Stimulated activated effector memory CD8-positive, alpha-beta T cell treated with anti-CD3 and anti-CD28 coated beads, Interleukin-12 subunit alpha, Interleukin-12 subunit beta, amount 100 ng/mL, for 72 hours (primary cell): Measurements from ENCODE around the gene ADORA2B.
"Not testable (repeated sequence)": the region's sequence is repeated elsewhere in the genome, so short reads cannot be mapped to it uniquely, and the experiment has no call there.

Experiments
- ATAC-seq: fragments of 150-1000 bp; cut with Tn5 transposase; 2 replicates; pipeline ENCODE4 v1.10.0; 2021
- DNase-seq, 2 donors: peaks; one replicate each; pipeline ENCODE4 v3.0.0; 2021 to 2022; ENCODE audit warnings: low spot score in 2 of 2
- H3K27ac Mint-ChIP-seq: one replicate; pipeline ENCODE4 v1.8.0; 2022; ENCODE audit warnings: mild to moderate bottlenecking, mixed read lengths
- H3K36me3 Mint-ChIP-seq: one replicate; pipeline ENCODE4 v1.8.0; 2022; ENCODE audit warnings: mild to moderate bottlenecking, mixed read lengths
- H3K4me1 Mint-ChIP-seq: one replicate; pipeline ENCODE4 v1.8.0; 2022; ENCODE audit warnings: mixed read lengths
- H3K4me3 Mint-ChIP-seq: one replicate; pipeline ENCODE4 v1.8.0; 2022; ENCODE audit warnings: mild to moderate bottlenecking, mixed read lengths
- H3K9me3 Mint-ChIP-seq: one replicate; pipeline ENCODE4 v1.8.0; 2022; ENCODE audit warnings: mixed read lengths

Gene ADORA2B

DNA sequence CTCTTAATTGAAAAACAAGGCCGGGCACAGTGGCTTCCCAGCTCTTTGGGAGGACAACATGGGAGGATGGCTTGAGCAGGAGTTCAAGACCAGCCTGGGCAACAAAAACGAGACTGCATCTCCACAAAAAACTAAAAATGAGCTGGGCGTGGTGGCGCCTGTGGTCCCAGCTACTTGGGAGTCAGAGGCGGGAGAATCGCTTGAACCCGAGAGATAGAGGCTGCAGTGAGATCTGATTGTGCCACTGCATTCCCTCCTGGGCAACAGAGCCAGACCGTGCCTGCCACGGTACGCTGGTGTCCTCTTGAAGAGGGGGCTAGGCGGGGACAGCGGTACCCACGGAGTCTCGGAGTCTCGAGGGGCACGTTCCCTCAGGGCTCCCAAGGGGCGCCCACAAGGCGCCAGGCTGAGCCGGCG is 27.9 kb upstream of the ADORA2B start:
- ATAC-seq (no peak), DNase-seq (no peak)
- Mint-ChIP-seq H3K27ac (no peak overlapping the region), H3K4me1 (peaks cover 20% of the 10 kb centered on the region), H3K9me3 (no peaks in the 10 kb centered on the region), H3K4me3 (no peak overlapping the region), H3K36me3 (no peaks in the 10 kb centered on the region)

DNA sequence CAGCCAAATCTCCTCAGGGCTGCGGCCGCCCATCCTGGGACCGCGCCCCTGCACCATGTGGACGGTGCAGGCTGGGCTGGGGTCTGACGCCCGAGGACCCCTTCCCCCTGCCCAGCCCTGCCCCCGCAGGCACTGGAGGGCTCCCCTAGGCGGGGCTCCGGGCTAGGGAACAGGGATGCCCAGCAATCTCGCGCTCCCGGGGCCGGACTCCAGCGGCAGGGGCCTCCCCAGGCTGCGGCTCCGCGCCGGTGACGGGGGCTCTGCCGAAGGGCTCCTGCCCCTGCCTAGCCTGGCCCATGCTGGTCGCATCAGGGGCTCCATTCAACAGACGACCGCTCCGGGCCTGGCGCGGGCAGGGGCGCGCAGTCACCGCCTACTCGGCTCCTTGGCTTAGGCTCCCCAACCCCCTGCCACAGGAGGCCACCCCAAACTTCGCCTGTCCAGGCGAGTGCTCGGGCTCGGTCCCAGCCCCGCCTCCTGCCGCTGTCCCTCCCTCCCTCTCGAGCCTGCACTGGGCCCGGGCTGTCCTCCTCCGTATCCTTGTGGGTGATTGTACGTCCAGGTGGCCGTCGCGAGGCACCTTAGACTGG is 27.4 kb upstream of the ADORA2B start:
- no peak overlapping the region for H3K4me3 Mint-ChIP-seq
- no peak overlapping the region for H3K27ac Mint-ChIP-seq
- no peaks in the 10 kb centered on the region for H3K9me3 Mint-ChIP-seq
- DNase-seq = no peak
- H3K36me3 Mint-ChIP-seq = no peaks in the 10 kb centered on the region
- ATAC-seq = no peak
- peaks cover 20% of the 10 kb centered on the region for H3K4me1 Mint-ChIP-seq

DNA sequence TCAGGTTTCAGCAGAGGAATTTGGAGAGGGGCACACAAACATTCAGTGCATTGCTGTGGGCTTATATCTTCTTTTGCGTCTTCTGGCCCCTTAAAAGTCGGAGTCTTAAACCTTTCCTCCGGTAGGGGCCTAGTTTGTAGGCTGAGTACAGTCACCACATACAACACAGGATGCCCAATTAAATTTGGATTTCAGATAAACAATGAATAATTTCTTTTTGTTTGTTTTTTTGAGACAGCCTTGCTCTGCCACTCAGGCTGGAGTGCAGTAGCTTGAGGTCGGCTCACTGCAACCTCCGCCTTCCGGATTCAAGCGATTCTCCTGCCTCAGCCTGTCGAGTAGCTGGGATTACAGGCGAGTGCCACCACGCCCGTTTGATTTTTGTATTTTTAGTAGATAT is 26.7 kb upstream of the ADORA2B start:
- Mint-ChIP-seq H3K4me3 (no peak overlapping the region), H3K27ac (no peak overlapping the region), H3K36me3 (no peaks in the 10 kb centered on the region), H3K4me1 (peaks cover 20% of the 10 kb centered on the region), H3K9me3 (no peaks in the 10 kb centered on the region)
- no peak for DNase-seq
- no peak for ATAC-seq

DNA sequence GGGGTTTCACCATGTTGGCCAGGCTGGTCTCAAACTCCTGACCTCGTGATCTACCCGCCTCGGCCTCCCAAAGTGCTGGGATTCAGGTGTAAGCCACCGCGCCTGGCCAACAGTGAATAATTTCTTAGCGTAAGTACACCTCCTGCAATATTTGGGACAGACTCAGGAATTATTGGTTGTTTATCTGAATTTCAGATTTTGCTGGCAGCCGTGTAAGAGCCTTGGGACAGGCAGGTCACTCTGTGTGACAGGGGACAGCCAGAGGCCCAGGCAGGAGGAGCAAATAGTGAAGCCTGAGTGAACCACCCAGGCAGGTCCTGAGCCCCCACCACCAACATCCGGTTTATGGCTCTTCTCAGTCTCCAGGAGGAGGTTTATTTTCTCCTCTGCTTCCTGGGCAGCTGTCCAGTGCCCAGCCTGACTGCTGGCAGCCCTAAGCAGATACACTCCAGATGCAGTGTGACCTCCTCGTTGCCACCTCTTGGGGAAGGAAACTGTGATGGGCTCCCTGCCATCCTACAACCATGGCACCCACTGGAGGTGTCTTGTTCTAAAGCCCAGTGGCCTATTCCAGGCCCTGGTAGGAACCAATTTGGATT is 26.2 kb upstream of the ADORA2B start:
- Mint-ChIP-seq H3K9me3 (no peaks in the 10 kb centered on the region), H3K4me1 (peaks cover 17% of the 10 kb centered on the region), H3K4me3 (no peak overlapping the region), H3K27ac (no peak overlapping the region), H3K36me3 (no peaks in the 10 kb centered on the region)
- ATAC-seq (no peak), DNase-seq (no peak)

DNA sequence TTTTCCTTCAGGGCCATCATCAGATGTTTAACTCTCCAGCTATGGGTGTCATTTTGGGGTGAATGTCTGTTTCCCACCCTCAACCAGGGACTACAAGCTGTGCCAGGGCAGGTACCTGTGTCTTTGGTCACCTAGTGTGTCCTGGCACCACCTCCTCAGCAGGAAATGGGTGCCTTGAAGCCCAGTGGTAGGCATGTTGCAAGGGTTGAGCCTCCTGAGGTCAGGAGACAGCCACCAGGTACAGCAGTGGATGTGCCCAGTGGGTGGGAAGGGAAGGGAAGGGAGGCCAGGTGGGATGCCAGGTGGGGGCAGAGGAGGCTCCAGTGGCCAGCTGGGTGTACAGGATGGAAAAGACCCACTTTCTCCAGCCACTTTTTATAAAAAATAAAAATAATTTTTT is 25.5 kb upstream of the ADORA2B start:
- DNase-seq (no peak), ATAC-seq (no peak)
- no peak overlapping the region for H3K27ac Mint-ChIP-seq
- H3K4me3 Mint-ChIP-seq = no peak overlapping the region
- H3K4me1 Mint-ChIP-seq = peaks cover 10% of the 10 kb centered on the region
- H3K9me3 Mint-ChIP-seq = no peaks in the 10 kb centered on the region
- H3K36me3 Mint-ChIP-seq = no peaks in the 10 kb centered on the region

DNA sequence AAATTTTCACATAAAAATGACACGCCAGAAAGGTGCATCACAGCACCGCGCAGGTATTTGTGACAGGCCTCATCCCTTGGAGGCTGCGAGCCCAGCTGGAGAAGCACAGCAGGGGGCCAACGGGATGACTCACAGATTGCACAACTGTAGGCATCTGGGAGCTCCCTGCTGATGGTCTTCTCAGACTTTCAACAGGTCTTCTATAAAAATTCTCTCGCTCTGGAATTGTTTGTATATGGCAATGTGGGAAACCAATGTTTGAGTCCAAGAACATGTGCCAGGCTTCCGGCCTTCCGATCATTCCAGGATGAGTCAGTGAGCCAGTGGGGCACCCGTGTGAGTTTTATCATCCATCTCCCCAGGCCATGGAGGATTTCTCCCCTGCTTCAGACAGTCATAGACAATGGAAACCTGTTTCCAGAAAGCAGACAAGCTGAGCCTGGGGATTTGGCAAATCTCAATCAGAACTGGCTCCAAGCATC is 24.1 kb upstream of the ADORA2B start:
- Mint-ChIP-seq H3K27ac (no peak overlapping the region), H3K36me3 (no peaks in the 10 kb centered on the region), H3K4me1 (no peaks in the 10 kb centered on the region), H3K4me3 (no peak overlapping the region), H3K9me3 (no peaks in the 10 kb centered on the region)
- ATAC-seq (no peak), DNase-seq (no peak)

DNA sequence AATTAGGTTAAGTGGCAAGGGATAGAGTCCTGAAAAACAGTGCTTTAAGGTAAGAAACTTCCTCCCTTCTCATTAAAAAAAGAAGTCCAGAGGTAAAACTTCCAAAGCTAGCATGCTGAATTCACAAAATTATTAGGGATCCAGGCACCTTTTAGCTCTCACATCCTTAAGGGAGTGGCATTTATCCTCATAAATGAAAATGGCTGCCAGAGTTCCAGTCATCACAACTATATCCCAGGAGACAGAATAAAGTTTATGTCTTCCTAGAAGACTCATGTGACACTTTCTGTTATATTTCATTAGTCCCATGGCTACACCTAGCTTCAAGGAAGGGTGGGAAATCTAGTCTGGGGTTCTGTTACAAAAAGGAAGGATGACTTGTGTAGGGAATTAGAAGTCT is 23.3 kb upstream of the ADORA2B start:
- DNase-seq (no peak), ATAC-seq (no peak)
- Mint-ChIP-seq H3K4me1 (no peaks in the 10 kb centered on the region), H3K36me3 (no peaks in the 10 kb centered on the region), H3K27ac (no peak overlapping the region), H3K9me3 (no peaks in the 10 kb centered on the region), H3K4me3 (no peak overlapping the region)

DNA sequence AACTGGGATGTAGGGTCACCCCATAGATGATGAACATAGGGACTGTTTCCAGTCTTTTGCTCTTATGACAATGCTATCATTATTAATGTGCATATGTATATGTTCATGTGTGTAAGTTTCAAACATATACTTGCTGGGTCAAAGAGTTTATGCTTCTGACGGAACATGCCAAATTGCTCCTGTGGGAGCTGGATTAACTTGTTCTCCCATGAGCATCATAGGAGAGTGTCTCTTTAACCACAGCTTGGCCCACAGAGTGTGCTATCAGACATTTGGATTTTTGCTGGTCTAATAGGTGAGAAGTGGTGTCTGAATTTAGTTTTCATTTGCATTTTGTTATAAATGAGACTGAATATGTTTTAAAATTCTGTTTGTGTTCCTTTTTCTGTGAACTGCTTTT is 22.3 kb upstream of the ADORA2B start:
- no peak overlapping the region for H3K4me3 Mint-ChIP-seq
- DNase-seq = no peak
- H3K27ac Mint-ChIP-seq = no peak overlapping the region
- no peak for ATAC-seq
- no peaks in the 10 kb centered on the region for H3K9me3 Mint-ChIP-seq
- no peaks in the 10 kb centered on the region for H3K36me3 Mint-ChIP-seq
- peaks cover 1% of the 10 kb centered on the region for H3K4me1 Mint-ChIP-seq

DNA sequence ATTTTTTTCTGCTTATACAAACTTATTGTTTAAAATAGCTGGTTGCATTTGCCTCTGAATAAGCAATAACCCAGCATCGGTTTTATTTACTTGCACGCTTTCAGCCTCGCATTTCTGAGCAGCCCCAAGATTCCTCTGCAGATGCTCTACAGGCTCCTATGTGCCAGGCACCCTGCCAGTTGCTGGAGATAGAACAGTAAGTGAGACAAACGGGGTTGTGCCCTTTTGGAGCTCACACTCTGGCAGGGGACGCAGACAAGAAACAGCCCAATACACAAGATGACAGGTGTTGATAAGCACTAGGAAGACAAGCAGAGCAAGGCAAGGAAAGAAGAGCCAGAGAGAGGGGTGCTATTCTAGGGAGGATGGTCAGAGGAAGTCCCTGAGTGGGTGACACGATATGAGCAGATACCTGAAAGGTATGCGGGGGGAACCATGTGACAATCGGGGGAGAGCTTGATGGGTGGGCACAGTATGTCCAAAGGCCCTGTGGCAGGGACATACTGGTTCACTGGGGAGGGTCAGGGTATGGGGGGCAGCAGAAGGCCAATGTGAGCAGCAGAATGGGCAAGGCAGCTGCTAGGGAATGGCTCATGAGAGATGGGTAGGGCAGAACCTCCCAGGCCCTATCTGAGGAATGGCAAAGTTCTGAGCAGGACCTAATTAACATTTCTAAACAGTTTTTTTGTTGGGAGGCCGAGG is 18.7 kb upstream of the ADORA2B start:
- Mint-ChIP-seq H3K4me3 (no peak overlapping the region), H3K27ac (no peak overlapping the region), H3K9me3 (no peaks in the 10 kb centered on the region), H3K36me3 (no peaks in the 10 kb centered on the region), H3K4me1 (peaks cover 13% of the 10 kb centered on the region)
- ATAC-seq (no peak), DNase-seq (no peak)

DNA sequence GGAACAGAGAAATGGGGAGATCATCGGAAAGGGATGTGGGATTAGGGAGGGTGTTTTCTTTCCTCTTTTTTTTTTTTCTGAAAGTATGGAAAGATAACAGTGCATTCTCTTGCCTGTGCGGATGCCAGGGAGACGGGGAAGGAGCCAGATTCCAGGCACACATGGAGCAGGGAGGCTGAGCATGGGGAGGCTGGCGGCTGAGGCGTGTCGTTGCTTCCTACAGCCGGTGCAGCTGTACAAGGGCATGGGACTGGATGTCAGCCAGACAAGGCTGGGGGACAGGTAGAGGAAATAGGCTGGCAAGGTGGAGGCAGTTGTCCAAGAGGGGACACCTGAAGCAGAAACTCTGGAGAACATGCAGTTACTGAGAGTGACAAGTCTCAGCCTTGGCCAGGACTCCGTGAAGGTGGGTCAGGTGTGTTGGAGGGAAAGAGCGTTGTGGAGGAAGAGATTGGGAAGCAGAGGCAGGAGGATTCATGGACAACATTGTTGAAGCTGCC is 16.6 kb upstream of the ADORA2B start:
- Mint-ChIP-seq H3K4me1 (peaks cover 13% of the 10 kb centered on the region), H3K27ac (peak overlapping the region; percentile 41), H3K4me3 (no peak overlapping the region), H3K9me3 (no peaks in the 10 kb centered on the region), H3K36me3 (no peaks in the 10 kb centered on the region)
- ATAC-seq (no peak), DNase-seq (no peak)

DNA sequence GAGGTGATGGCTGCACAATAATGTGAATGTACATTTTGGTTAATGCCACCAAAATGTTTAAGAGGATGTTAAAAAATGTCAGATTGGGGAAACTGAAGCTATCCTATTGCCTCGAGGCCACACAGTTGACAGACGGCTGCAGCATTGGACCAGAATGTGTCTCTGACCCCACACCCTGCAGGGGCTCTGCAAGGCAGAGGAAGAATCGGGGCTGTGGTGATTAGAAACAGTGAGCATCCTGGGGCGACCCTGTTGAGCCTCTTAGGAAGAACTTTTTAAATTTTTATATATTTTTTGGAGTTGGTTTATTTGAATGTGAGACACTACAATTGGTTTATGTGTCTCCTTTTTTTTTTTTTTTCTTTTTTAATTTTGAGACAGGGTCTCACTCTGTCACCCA is 15.0 kb upstream of the ADORA2B start:
- Mint-ChIP-seq H3K36me3 (no peaks in the 10 kb centered on the region), H3K4me1 (peaks cover 13% of the 10 kb centered on the region), H3K27ac (no peak overlapping the region), H3K9me3 (no peaks in the 10 kb centered on the region), H3K4me3 (no peak overlapping the region)
- ATAC-seq (no peak), DNase-seq (no peak)

DNA sequence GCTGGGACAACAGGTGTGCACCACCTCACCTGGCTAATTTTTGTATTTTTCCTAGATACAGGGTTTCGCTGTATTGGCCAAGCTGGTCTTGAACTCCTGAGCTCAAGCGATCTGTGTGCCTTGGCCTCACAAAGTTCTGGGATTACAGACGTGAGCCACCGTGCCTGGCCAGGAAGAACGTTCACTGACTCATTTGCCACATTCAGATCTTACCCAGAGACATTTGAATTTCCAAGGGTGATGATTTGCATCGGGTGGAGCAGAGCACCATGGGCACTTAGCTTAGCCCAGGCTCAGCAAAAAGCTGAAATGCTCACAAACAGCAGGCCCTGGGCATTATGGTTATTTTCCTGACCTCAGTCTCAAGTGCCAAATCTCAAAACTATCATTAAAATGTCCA is 14.5 kb upstream of the ADORA2B start:
- Mint-ChIP-seq H3K4me3 (no peak overlapping the region), H3K4me1 (peaks cover 13% of the 10 kb centered on the region), H3K36me3 (no peaks in the 10 kb centered on the region), H3K9me3 (no peaks in the 10 kb centered on the region), H3K27ac (no peak overlapping the region)
- no peak for ATAC-seq
- DNase-seq = no peak

DNA sequence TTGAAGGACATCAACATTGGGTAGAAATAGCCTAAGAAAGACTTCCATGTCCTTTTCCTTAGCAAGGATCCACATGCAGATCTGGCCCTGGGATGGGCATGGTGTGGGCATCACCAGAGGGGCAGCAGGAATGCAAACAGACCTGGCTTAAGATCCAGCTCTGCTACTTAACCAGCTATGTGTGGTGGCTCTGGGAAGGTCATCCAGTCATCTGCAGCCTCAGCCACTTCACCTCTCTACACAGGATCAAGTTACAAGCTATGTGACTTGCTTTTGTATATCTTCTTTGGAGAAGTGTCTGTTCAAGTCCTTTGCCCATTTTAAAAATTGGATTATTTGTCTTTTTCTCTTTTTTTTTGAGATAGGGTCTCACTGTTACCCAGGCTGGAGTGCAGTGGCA is 13.5 kb upstream of the ADORA2B start:
- Mint-ChIP-seq H3K9me3 (no peaks in the 10 kb centered on the region), H3K4me1 (peaks cover 13% of the 10 kb centered on the region), H3K4me3 (no peak overlapping the region), H3K27ac (no peak overlapping the region), H3K36me3 (no peaks in the 10 kb centered on the region)
- ATAC-seq = no peak
- DNase-seq = no peak

DNA sequence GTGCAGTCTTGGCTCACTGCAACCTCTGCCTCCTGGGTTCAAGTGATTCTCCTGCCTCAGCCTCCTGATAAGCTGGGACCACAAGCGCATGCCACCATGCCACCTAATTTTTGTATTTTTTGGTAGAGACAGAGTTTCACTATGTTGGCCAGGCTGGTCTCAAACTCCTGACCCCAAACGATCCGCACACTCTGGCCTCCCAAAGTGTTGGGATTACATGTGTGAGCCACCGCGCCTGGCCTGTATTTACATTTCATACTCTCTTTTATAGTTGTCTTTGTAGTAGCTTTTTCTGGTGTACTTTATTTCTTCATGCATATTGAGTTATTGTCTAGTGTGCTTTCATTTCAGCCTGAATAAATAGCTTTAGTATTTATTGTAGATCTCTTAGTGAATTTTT is 10.1 kb upstream of the ADORA2B start:
- no peak for ATAC-seq
- Mint-ChIP-seq H3K4me1 (no peaks in the 10 kb centered on the region), H3K4me3 (no peak overlapping the region), H3K9me3 (no peaks in the 10 kb centered on the region), H3K27ac (no peak overlapping the region), H3K36me3 (no peaks in the 10 kb centered on the region)
- no peak for DNase-seq

DNA sequence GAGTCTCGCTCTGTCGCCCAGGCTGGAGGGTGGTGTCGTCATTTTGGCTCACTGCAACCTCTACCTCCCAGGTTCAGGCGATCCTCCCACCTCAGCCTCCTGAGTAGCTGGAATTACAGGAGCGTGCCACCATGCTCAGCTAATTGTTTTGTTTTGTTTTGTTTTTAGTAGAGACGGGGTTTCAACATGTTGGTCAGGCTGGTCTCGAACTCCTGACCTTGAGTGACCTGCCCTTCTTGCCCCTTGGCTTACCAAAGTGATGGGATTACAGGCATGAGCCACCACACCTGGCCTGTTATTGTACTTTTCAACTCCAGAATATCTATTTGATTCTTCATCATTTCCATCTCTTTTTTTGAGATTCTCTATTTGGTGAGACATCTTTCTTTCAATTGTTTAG is 9.0 kb upstream of the ADORA2B start:
- ATAC-seq = no peak

DNA sequence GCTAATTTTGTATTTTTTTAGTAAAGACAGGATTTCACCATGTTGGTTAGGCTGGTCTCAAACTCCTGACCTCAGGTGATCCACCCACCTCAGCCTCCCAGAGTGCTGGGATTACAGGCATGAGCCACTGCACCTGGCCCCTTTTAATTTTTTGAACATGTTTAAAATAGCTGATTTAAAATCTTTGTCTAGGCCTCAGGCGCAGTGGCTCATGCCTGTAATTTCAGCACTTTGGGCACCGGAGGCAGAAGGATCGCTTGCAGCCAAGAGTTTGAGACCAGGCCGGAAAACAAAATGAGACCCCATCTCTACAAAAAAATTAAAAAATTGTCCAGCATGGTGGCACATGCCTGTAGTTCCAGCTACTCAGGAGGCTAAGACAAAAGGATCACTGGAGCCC is 8.4 kb upstream of the ADORA2B start:
- H3K9me3 Mint-ChIP-seq, DNase-seq, H3K27ac Mint-ChIP-seq, H3K36me3 Mint-ChIP-seq, H3K4me1 Mint-ChIP-seq, H3K4me3 Mint-ChIP-seq, ATAC-seq: not testable (repeated sequence)

More for the DNA sequence above, 9.0 kb upstream of the ADORA2B start:
- no peaks in the 10 kb centered on the region for H3K9me3 Mint-ChIP-seq
- H3K4me1 Mint-ChIP-seq = no peaks in the 10 kb centered on the region
- no peaks in the 10 kb centered on the region for H3K36me3 Mint-ChIP-seq
- no peak overlapping the region for H3K4me3 Mint-ChIP-seq
- DNase-seq = no peak
- H3K27ac Mint-ChIP-seq = no peak overlapping the region
